Measurements from ENCODE around the gene TNS3.

Gene TNS3

DNA sequence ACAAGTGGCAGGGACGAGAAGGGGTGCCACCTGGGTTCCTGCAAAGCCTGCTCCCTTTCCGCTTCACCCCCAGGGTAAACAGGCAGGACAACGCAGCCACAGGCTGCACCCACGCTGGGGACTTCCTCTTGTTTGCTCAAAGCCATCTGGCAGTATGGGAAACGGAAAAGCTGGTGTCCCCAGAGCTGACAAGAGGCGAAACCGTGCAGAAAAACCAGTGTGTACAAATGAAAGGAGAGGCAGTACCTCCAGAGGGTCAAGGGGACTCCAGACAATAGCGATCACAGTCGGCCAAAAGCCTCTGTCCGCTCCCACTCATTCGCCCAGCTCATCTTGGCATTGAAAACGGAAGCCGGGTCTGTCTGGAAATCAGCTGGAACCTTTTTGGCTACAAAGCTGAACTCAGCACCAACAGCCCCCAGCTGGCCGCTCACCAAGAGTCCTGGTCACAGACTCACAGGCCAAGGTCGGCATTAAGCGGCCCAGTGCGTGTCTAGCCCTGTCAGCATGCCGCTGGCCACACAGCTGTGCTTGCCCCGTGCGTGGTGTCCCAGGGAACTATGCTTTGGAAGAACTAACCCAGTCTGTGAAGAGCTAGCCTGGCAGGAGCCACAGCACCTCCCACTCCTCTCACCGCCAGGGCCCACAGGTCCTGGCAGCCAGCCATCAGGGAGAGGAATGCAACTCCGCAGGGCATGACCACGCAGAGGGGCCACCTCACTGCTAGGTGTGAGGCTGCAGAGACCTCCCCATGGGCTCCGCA, 10.4 kb downstream of the TNS3 start:
- TF ChIP-seq POLR2A (IDR thresholded peaks at IDR 0.05; ENCODE audit: extremely low read depth, insufficient read length) (no peak), MAX (IDR thresholded peaks at IDR 0.05; ENCODE audit: low read depth, low read length) (no peak), MYC (IDR thresholded peaks at IDR 0.05; ENCODE audit: low read depth, low read length) (no peak)
- TF ChIP-seq, protein P1, sequence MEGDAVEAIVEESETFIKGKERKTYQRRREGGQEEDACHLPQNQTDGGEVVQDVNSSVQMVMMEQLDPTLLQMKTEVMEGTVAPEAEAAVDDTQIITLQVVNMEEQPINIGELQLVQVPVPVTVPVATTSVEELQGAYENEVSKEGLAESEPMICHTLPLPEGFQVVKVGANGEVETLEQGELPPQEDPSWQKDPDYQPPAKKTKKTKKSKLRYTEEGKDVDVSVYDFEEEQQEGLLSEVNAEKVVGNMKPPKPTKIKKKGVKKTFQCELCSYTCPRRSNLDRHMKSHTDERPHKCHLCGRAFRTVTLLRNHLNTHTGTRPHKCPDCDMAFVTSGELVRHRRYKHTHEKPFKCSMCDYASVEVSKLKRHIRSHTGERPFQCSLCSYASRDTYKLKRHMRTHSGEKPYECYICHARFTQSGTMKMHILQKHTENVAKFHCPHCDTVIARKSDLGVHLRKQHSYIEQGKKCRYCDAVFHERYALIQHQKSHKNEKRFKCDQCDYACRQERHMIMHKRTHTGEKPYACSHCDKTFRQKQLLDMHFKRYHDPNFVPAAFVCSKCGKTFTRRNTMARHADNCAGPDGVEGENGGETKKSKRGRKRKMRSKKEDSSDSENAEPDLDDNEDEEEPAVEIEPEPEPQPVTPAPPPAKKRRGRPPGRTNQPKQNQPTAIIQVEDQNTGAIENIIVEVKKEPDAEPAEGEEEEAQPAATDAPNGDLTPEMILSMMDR (IDR thresholded peaks at IDR 0.05; ENCODE audit: low read depth, low read length): no peak
- H3K4me3 ChIP-seq (ENCODE audit: low read depth, low read length): no peak overlapping the region
- peak; percentile 47 for DNase-seq (ENCODE audit: low read depth)

DNA sequence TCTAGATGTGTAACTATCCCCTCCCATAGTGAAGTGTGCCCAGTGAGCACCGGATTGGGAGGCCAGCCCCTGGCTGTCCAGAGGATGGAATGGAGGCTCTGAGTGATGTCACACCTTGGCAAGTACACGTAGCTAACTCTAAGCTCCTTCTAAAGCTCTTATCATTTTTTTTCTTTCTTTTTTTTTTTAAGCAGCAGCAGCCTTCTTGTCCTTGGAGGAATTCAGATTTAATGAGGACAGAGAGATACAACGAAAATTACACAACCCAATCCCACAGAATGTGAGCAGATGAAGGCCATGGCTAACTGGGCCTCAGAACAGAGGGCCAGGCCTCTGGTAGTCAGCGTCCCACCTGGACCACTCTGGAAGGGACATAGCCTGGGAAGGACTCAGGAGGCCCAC, 11.3 kb downstream of the TNS3 start:
- H3K4me3 ChIP-seq (ENCODE audit: low read depth, low read length): no peak overlapping the region
- DNase-seq (ENCODE audit: low read depth): no peak
- no peak for TF ChIP-seq MAX (IDR thresholded peaks at IDR 0.05; ENCODE audit: low read depth, low read length)
- no peak for TF ChIP-seq MYC (IDR thresholded peaks at IDR 0.05; ENCODE audit: low read depth, low read length)
- TF ChIP-seq POLR2A (IDR thresholded peaks at IDR 0.05; ENCODE audit: extremely low read depth, insufficient read length): no peak
- TF ChIP-seq, protein P1 (IDR thresholded peaks at IDR 0.05; ENCODE audit: low read depth, low read length): no peak

DNA sequence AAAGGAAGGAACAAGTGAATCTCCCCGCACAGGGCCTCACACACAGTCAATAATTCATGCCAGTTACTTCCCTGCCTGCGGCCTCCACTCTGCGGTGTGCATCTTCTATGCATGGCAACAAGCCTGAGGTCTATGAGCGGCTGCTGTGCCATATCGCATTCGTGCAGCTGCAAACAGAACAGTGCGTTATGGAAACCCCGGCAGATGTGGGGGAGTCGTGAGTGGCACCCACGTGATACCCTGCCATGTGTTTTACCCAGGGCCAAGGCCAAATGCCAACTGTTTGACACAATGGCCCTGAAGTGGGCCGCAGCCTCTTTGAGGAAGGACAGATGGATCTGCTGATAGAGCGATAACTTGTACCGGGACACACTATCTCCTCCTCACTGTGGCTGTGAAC, 13.4 kb downstream of the TNS3 start:
- TF ChIP-seq MAX (IDR thresholded peaks at IDR 0.05; ENCODE audit: low read depth, low read length) (no peak), POLR2A (IDR thresholded peaks at IDR 0.05; ENCODE audit: extremely low read depth, insufficient read length) (no peak)
- TF ChIP-seq, protein P1 (IDR thresholded peaks at IDR 0.05; ENCODE audit: low read depth, low read length): no peak
- no peak overlapping the region for H3K4me3 ChIP-seq (ENCODE audit: low read depth, low read length)
- no peak for DNase-seq (ENCODE audit: low read depth)

GRCh38 chr7:47568056-47568455, 13.9 kb downstream of the TNS3 start:
- TF ChIP-seq MAX (IDR thresholded peaks at IDR 0.05; ENCODE audit: low read depth, low read length) (no peak), POLR2A (IDR thresholded peaks at IDR 0.05; ENCODE audit: extremely low read depth, insufficient read length) (no peak), MYC (IDR thresholded peaks at IDR 0.05; ENCODE audit: low read depth, low read length) (no peak)
- TF ChIP-seq, protein P1 (IDR thresholded peaks at IDR 0.05; ENCODE audit: low read depth, low read length): no peak
- DNase-seq (ENCODE audit: low read depth): no peak
- no peak overlapping the region for H3K4me3 ChIP-seq (ENCODE audit: low read depth, low read length)

- H3K4me3 ChIP-seq (ENCODE audit: low read depth, low read length): no peak overlapping the region
- TF ChIP-seq, protein P1 (IDR thresholded peaks at IDR 0.05; ENCODE audit: low read depth, low read length): no peak
- TF ChIP-seq MAX (IDR thresholded peaks at IDR 0.05; ENCODE audit: low read depth, low read length) (no peak), MYC (IDR thresholded peaks at IDR 0.05; ENCODE audit: low read depth, low read length) (no peak), POLR2A (IDR thresholded peaks at IDR 0.05; ENCODE audit: extremely low read depth, insufficient read length) (no peak)
- DNase-seq (ENCODE audit: low read depth): no peak
Measured at GRCh38 chr7:47565640-47566250, 16.2 kb downstream of the TNS3 start.
